Ishikawa (cell line): ENCODE measurements around the gene HIVEP1.

Experiments
- CEBPB ChIP-seq: IDR thresholded peaks from 2 replicates; pipeline ENCODE4 v1.6.1; 2012
- CREB1 ChIP-seq: IDR thresholded peaks from 2 replicates; pipeline ENCODE4 v1.6.1; 2012; ENCODE audit warnings: low read depth
- FOXM1 ChIP-seq: IDR thresholded peaks from 2 replicates; pipeline ENCODE4 v1.6.1; 2012; ENCODE audit warnings: low read depth, borderline replicate concordance
- NFIC ChIP-seq: IDR thresholded peaks from 2 replicates; pipeline ENCODE4 v1.6.1; 2012
- RAD21 ChIP-seq: IDR thresholded peaks from 2 replicates; pipeline ENCODE4 v1.6.1; 2012; ENCODE audit warnings: low read depth
- TAF1 ChIP-seq: IDR thresholded peaks from 2 replicates; pipeline ENCODE4 v1.6.1; 2012; ENCODE audit warnings: low read depth, mild to moderate bottlenecking
- TCF12 ChIP-seq: IDR thresholded peaks from 2 replicates; pipeline ENCODE4 v1.6.1; 2012; ENCODE audit warnings: low read depth
- ZBTB7A ChIP-seq: IDR thresholded peaks from 2 replicates; pipeline ENCODE4 v1.6.1; 2012; ENCODE audit warnings: low read depth
- TF ChIP-seq, protein P1 (sequence below): IDR thresholded peaks from 2 replicates; pipeline ENCODE4 v1.6.1; 2012
- TF ChIP-seq, protein P2 (sequence below): IDR thresholded peaks from 2 replicates; pipeline ENCODE4 v1.6.1; 2012
- TF ChIP-seq, protein P3 (sequence below): IDR thresholded peaks from 2 replicates; pipeline ENCODE4 v1.6.1; 2012; ENCODE audit warnings: low read depth, mild to moderate bottlenecking

DNA sequence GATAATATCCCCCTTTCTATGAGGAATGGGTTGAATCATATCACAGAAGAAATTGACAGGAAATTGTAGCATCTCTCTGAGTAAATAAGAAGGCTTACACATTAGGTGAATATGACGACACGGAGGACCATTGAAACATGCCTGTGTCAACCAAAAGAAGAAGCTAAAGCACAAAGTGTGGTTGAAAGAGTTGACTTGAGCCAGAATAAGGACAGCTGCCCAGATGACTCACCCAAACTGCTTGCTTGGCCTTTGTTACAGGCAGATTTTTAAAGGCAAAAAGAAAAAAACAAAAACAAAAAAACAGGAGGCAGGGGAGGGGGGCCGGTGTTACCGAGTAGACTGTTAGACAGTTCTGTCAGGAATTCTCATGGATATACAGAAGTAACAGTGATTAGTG, 148.2 kb downstream of the HIVEP1 start:
- TF ChIP-seq NFIC (no peak), RAD21 (no peak), CEBPB (no peak), FOXM1 (no peak), TCF12 (no peak), CREB1 (no peak), TAF1 (no peak), ZBTB7A (no peak)
- TF ChIP-seq, protein P1, sequence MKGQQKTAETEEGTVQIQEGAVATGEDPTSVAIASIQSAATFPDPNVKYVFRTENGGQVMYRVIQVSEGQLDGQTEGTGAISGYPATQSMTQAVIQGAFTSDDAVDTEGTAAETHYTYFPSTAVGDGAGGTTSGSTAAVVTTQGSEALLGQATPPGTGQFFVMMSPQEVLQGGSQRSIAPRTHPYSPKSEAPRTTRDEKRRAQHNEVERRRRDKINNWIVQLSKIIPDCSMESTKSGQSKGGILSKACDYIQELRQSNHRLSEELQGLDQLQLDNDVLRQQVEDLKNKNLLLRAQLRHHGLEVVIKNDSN: no peak
- TF ChIP-seq, protein P2, sequence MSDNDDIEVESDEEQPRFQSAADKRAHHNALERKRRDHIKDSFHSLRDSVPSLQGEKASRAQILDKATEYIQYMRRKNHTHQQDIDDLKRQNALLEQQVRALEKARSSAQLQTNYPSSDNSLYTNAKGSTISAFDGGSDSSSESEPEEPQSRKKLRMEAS: no peak
- TF ChIP-seq, protein P3, sequence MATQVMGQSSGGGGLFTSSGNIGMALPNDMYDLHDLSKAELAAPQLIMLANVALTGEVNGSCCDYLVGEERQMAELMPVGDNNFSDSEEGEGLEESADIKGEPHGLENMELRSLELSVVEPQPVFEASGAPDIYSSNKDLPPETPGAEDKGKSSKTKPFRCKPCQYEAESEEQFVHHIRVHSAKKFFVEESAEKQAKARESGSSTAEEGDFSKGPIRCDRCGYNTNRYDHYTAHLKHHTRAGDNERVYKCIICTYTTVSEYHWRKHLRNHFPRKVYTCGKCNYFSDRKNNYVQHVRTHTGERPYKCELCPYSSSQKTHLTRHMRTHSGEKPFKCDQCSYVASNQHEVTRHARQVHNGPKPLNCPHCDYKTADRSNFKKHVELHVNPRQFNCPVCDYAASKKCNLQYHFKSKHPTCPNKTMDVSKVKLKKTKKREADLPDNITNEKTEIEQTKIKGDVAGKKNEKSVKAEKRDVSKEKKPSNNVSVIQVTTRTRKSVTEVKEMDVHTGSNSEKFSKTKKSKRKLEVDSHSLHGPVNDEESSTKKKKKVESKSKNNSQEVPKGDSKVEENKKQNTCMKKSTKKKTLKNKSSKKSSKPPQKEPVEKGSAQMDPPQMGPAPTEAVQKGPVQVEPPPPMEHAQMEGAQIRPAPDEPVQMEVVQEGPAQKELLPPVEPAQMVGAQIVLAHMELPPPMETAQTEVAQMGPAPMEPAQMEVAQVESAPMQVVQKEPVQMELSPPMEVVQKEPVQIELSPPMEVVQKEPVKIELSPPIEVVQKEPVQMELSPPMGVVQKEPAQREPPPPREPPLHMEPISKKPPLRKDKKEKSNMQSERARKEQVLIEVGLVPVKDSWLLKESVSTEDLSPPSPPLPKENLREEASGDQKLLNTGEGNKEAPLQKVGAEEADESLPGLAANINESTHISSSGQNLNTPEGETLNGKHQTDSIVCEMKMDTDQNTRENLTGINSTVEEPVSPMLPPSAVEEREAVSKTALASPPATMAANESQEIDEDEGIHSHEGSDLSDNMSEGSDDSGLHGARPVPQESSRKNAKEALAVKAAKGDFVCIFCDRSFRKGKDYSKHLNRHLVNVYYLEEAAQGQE: no peak
